Measurements from ENCODE around the gene SMAP1.

The SMAP1 gene

GRCh38 chr6:70667711-70668498 is at the start of gene SMAP1 (continued):
- 0 out of 2 replicates have a peak, but pooled peaks have one; percentile 22 for TF ChIP-seq ZNF600 (tag by site-specific recombination; IDR thresholded peaks at IDR 0.05)
- no peak for TF ChIP-seq ZNF596 (tag by site-specific recombination; IDR thresholded peaks at IDR 0.05)
- no peak for TF ChIP-seq ZNF488 (tag by site-specific recombination; IDR thresholded peaks at IDR 0.05)
- TF ChIP-seq ZNF610 (tag by site-specific recombination; IDR thresholded peaks at IDR 0.05; ENCODE audit: borderline replicate concordance) = no peak
- TF ChIP-seq EGR2 (tag by site-specific recombination; IDR thresholded peaks at IDR 0.05; ENCODE audit: low read depth) = peak; percentile 19; the same call in 1 of the 2 replicates
- TF ChIP-seq ZBTB11 (tag by site-specific recombination; conservative IDR thresholded peaks at IDR 0.05; ENCODE audit: low read depth) = peak; percentile 74
- TF ChIP-seq ZBTB44 (tag by site-specific recombination; IDR thresholded peaks at IDR 0.05) = no peak
- TF ChIP-seq ZNF645 (tag by site-specific recombination; IDR thresholded peaks at IDR 0.05) = no peak
- 0 out of 2 replicates have a peak, but pooled peaks have one; percentile 12 for TF ChIP-seq ZNF2 (tag by site-specific recombination; IDR thresholded peaks at IDR 0.05)
- TF ChIP-seq ZNF549 (tag by site-specific recombination; IDR thresholded peaks at IDR 0.05) = no peak
- TF ChIP-seq ZNF121 (tag by site-specific recombination; IDR thresholded peaks at IDR 0.05) = 0 out of 2 replicates have a peak, but pooled peaks have one; percentile 15
- TF ChIP-seq ZNF629 (tag by site-specific recombination; IDR thresholded peaks at IDR 0.05) = 0 out of 2 replicates have a peak, but pooled peaks have one; percentile 4
- TF ChIP-seq ZNF48 (tag by site-specific recombination; IDR thresholded peaks at IDR 0.05) = no peak
- peak; percentile 80 for TF ChIP-seq PATZ1 (tag by site-specific recombination; IDR thresholded peaks at IDR 0.05)
- TF ChIP-seq SP7 (tag by site-specific recombination; IDR thresholded peaks at IDR 0.05) = 0 out of 2 replicates have a peak, but pooled peaks have one; percentile 23
- TF ChIP-seq KLF9 (tag by site-specific recombination; IDR thresholded peaks at IDR 0.05; ENCODE audit: low read depth) = peak; percentile 46; the same call in 1 of the 2 replicates
- TF ChIP-seq ZNF692 (tag by site-specific recombination; IDR thresholded peaks at IDR 0.05) = peak; percentile 61
- no peak for TF ChIP-seq AEBP2 (tag by site-specific recombination; IDR thresholded peaks at IDR 0.05; ENCODE audit: borderline replicate concordance)
- TF ChIP-seq ZNF398 (tag by site-specific recombination; IDR thresholded peaks at IDR 0.05) = peak; percentile 71; the same call in 1 of the 2 replicates
- no peak for TF ChIP-seq ZNF341 (tag by site-specific recombination; IDR thresholded peaks at IDR 0.05; ENCODE audit: low read depth)
- peak; percentile 47 for TF ChIP-seq ZNF10 (tag by site-specific recombination; IDR thresholded peaks at IDR 0.05)
- no peak for TF ChIP-seq ZNF704 (tag by site-specific recombination; IDR thresholded peaks at IDR 0.05)
